NCI-H748 (cell line): ENCODE results near the gene CMIP.
"Not testable (repeated sequence)": the region's sequence is repeated elsewhere in the genome, so short reads cannot be mapped to it uniquely, and the experiment has no call there.

Source experiments
- DNase-seq: peaks from one replicate; lab custom pipeline; 2025; ENCODE audit not compliant: unreplicated experiment; lab: John Stamatoyannopoulos, UW

The CMIP gene

GRCh38 chr16:81421126-81421525 is 23.5 kb upstream of the CMIP start:
- no peak for DNase-seq

- DNase-seq, result no peak
Measured at GRCh38 chr16:81421536-81421935, 23.1 kb upstream of the CMIP start.

- DNase-seq, result not testable (repeated sequence)
Measured at GRCh38 chr16:81422153-81422552, 22.5 kb upstream of the CMIP start.

GRCh38 chr16:81424771-81425170 is 19.8 kb upstream of the CMIP start:
- no peak for DNase-seq

GRCh38 chr16:81427219-81427618 is 17.4 kb upstream of the CMIP start:
- DNase-seq, result no peak

GRCh38 chr16:81429045-81429521 is 15.5 kb upstream of the CMIP start:
- DNase-seq, result no peak

GRCh38 chr16:81431554-81432353 is 12.9 kb upstream of the CMIP start:
- DNase-seq, result peak; percentile 83

- peak; percentile 15 for DNase-seq
Measured at GRCh38 chr16:81432937-81433557, 11.6 kb upstream of the CMIP start.

GRCh38 chr16:81435103-81435502 is 9.5 kb upstream of the CMIP start:
- DNase-seq, result no peak

- no peak for DNase-seq
Measured at GRCh38 chr16:81435567-81435966, 9.0 kb upstream of the CMIP start.

GRCh38 chr16:81436386-81436785 is 8.2 kb upstream of the CMIP start:
- no peak for DNase-seq

- DNase-seq, result no peak
Measured at GRCh38 chr16:81437865-81438264, 6.7 kb upstream of the CMIP start.

- no peak for DNase-seq
Measured at GRCh38 chr16:81440888-81441761, 3.5 kb upstream of the CMIP start.

GRCh38 chr16:81442220-81442915 is 2.2 kb upstream of the CMIP start:
- DNase-seq, result no peak

GRCh38 chr16:81442916-81443687 is 1.5 kb upstream of the CMIP start:
- DNase-seq, result no peak

GRCh38 chr16:81443688-81444447 is 740 bp upstream of the CMIP start:
- DNase-seq, result no peak

- peak; percentile 35 for DNase-seq
Measured at GRCh38 chr16:81445143-81445961, 744 bp downstream of the CMIP start.
